ENCODE data around the gene PDE4B. TPM values are rescaled to one million over a fixed set of nuclear protein-coding genes. Genes with fewer than 3 reads are reported as not detected.

The PDE4B gene
- total RNA-seq, 2 donors from 2014 or later: 2.0 to 5.7 TPM

DNA sequence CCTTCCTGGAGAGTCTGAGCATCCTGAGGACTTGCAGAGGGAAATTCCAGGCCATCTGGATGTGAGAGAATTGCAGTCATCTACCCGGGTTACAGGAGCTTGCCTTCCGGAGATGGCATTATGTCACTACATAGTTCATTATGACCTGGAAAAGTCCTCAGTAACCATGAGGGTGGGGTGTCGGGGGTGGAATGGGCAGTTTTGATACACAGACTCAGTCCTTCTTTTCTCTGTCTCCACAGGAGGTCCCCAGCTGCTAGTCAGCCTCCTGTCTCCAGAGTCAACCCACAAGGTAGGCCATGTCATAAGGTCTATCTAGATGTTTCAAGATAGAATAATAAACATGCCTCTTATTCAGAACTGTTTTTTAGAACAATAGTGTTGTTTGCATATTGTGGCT lies 473.1 kb downstream of the PDE4B start:
- TF ChIP-seq, protein P1, sequence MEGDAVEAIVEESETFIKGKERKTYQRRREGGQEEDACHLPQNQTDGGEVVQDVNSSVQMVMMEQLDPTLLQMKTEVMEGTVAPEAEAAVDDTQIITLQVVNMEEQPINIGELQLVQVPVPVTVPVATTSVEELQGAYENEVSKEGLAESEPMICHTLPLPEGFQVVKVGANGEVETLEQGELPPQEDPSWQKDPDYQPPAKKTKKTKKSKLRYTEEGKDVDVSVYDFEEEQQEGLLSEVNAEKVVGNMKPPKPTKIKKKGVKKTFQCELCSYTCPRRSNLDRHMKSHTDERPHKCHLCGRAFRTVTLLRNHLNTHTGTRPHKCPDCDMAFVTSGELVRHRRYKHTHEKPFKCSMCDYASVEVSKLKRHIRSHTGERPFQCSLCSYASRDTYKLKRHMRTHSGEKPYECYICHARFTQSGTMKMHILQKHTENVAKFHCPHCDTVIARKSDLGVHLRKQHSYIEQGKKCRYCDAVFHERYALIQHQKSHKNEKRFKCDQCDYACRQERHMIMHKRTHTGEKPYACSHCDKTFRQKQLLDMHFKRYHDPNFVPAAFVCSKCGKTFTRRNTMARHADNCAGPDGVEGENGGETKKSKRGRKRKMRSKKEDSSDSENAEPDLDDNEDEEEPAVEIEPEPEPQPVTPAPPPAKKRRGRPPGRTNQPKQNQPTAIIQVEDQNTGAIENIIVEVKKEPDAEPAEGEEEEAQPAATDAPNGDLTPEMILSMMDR (IDR thresholded peaks at IDR 0.05): no peak
- intact Hi-C loops (cut with DNase I): no loop called here
- DNase-seq: no peak
- no peaks in the 10 kb centered on the region for H3K36me3 ChIP-seq
- H3K9ac ChIP-seq (ENCODE audit: low read depth in 2 of 2, low read length in 2 of 2): no peak overlapping the region
- no peaks in the 10 kb centered on the region for H3K27me3 ChIP-seq
- no peaks in the 10 kb centered on the region for H3K4me1 ChIP-seq
- no peaks in the 10 kb centered on the region for H3K9me3 ChIP-seq
- no peak overlapping the region for H3K4me3 ChIP-seq
- H3K27ac ChIP-seq: no peak overlapping the region

DNA sequence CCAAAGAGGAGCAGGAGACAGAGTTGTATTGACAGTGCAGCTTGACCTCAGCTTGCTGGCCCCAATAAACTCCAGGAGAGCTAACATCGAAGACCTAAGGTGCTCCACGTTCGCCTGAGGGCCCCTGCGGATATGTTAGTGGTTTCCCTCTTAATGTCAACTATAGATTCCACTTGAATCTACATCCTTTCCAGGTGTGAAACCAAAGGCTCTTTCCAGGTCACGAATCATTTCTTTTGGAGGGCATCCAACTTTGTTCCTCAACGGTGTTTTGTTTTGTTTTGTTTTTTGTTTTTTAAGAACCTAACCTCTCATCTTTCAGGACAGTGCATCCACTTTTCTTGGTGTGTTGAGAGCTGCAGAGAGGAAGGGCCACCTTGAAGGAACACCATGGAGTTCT lies 473.7 kb downstream of the PDE4B start:
- Histone ChIP-seq H3K9me3 (no peaks in the 10 kb centered on the region), H3K27me3 (no peaks in the 10 kb centered on the region), H3K4me1 (no peaks in the 10 kb centered on the region), H3K9ac (ENCODE audit: low read depth in 2 of 2, low read length in 2 of 2) (no peak overlapping the region), H3K4me3 (no peak overlapping the region), H3K27ac (no peak overlapping the region), H3K36me3 (no peaks in the 10 kb centered on the region)
- no peak for DNase-seq
- intact Hi-C loops (cut with DNase I): no loop called here
- TF ChIP-seq, protein P1 (IDR thresholded peaks at IDR 0.05): no peak

DNA sequence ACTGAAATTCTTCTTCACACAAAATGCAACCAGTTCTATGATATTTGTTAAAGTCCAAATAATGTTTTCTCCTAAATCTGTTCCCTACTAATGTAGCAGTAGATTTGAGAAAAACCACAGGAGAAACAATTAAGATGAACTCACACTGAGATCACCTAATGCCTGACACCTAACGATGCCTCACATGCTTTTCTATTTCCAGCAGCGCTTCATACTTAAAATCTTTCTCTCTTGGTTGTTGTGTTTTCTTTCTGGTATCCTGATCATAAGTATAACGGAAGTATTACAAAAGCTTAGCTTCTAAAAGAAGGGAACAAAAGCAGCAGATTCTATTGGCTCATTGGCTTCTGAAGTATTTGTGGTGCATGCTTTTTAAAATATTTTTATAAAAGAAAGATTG lies 474.1 kb downstream of the PDE4B start:
- DNase-seq: no peak
- no peaks in the 10 kb centered on the region for H3K27me3 ChIP-seq
- intact Hi-C loops (cut with DNase I): no loop called here
- H3K4me3 ChIP-seq: no peak overlapping the region
- H3K27ac ChIP-seq: no peak overlapping the region
- no peaks in the 10 kb centered on the region for H3K9me3 ChIP-seq
- no peaks in the 10 kb centered on the region for H3K36me3 ChIP-seq
- peaks cover under 1% of the 10 kb centered on the region for H3K4me1 ChIP-seq
- H3K9ac ChIP-seq (ENCODE audit: low read depth in 2 of 2, low read length in 2 of 2): no peak overlapping the region
- TF ChIP-seq, protein P1 (IDR thresholded peaks at IDR 0.05): no peak

GRCh38 chr1:66267201-66267940 lies 474.7 kb downstream of the PDE4B start:
- no peak overlapping the region for H3K4me3 ChIP-seq
- intact Hi-C loops (cut with DNase I): no loop called here
- TF ChIP-seq, protein P1 (IDR thresholded peaks at IDR 0.05): no peak
- H3K4me1 ChIP-seq: peaks cover 5% of the 10 kb centered on the region
- no peaks in the 10 kb centered on the region for H3K27me3 ChIP-seq
- no peaks in the 10 kb centered on the region for H3K9me3 ChIP-seq
- no peak overlapping the region for H3K27ac ChIP-seq
- no peaks in the 10 kb centered on the region for H3K36me3 ChIP-seq
- no peak overlapping the region for H3K9ac ChIP-seq (ENCODE audit: low read depth in 2 of 2, low read length in 2 of 2)
- no peak for DNase-seq

DNA sequence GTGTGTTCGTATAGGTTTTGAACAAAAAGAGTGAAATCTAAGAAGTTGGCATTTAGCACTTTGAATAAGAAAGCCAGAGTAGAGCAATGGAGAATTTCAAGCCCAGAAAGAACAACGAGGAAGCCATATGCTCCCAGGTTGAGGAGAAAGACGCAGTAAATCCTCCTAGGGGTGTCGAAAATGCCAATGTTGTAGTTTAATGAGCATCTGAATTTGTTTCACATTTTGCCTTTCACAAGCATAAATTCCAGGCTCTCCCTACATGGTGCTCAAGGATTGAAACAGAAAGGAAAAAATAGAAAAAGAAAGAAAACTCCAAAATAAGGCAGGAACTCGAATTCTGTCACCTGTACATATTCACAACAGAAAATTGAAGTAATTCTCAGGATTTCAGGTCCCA lies 476.5 kb downstream of the PDE4B start:
- no peaks in the 10 kb centered on the region for H3K9me3 ChIP-seq
- H3K36me3 ChIP-seq: no peaks in the 10 kb centered on the region
- H3K27ac ChIP-seq: no peak overlapping the region
- intact Hi-C loops (cut with DNase I): no loop called here
- H3K4me3 ChIP-seq: no peak overlapping the region
- DNase-seq: no peak
- peaks cover 5% of the 10 kb centered on the region for H3K4me1 ChIP-seq
- no peak overlapping the region for H3K9ac ChIP-seq (ENCODE audit: low read depth in 2 of 2, low read length in 2 of 2)
- no peaks in the 10 kb centered on the region for H3K27me3 ChIP-seq
- TF ChIP-seq, protein P1 (IDR thresholded peaks at IDR 0.05): no peak

All from colonic mucosa (tissue), 4 donors.